AG08396 (cell line): ENCODE results near the gene GSTM3.
"Not testable (repeated sequence)": the region's sequence is repeated elsewhere in the genome, so short reads cannot be mapped to it uniquely, and the experiment has no call there.

Source experiments
- DNase-seq: peaks from one replicate; pipeline ENCODE4 v3.0.0; 2012; ENCODE audit warnings: low spot score, mixed read lengths

Gene GSTM3

DNA sequence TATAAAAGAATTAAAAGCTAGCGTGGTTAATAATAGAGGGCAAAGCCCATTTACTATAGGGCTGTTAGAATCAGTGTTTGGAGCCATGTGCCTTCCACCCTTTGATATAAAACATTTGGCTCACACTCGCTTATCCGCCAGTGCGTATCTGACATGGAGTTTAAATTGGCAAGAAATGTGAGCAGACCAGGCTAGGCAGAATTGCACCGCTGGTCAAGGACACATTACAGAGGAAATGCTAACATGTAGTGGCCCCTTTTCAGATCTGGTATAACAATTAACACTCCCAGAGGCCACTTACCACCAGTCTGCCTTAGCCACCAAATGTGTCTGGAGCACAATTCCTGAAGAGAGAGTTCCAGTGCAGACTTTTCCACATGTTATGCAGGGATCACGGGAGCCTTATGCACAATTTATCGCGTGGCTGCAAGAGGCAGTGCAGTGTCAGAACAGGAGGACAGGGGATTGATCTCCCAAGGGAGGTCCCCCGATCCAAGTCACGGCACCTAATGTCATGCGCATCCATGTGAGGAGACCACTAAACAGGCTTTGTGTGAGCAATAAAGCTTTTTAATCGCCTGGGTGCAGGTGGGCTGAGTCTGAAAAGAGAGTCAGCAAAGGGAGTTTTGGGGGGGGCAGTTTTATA, 14.0 kb downstream of the GSTM3 start:
- DNase-seq = no peak

DNA sequence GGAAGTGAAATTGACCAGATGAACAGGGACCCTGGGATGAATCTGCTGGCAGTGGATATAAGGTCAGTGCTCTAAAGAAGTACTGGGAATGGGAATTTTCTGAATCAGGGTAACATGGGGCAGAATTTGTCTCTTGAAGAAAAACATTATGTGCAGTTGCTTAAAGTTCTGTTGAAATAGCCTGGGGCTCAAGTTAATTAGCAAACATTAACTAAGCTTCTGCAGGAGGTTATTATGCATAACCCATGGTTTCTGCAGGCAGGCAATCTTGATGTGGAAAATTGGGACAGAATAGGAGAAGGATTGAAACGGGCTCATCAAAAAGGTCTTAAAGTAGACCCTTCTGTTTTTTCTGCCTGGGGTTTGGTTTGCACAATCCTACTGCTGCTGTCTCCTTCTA, 14.8 kb downstream of the GSTM3 start:
- DNase-seq = no peak

DNA sequence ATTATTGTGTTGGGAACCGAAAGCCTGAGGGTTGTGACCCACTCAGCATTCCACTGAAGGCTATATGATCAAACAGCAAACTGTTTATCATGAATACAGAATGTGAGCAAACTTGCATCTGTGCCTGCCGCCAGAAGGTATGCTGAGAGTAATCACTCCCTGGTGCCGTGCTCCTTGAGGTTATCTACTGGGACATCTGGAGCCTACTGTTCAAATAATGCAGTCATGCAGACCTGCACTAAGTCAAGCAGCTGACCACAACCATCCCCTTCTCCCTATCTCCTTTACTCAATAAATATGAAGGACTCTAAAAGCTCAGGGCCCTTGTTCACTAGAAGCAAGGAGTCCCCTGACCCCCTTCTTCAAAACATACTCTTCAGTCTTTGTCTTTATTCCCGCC, 15.3 kb downstream of the GSTM3 start:
- DNase-seq = no peak

DNA sequence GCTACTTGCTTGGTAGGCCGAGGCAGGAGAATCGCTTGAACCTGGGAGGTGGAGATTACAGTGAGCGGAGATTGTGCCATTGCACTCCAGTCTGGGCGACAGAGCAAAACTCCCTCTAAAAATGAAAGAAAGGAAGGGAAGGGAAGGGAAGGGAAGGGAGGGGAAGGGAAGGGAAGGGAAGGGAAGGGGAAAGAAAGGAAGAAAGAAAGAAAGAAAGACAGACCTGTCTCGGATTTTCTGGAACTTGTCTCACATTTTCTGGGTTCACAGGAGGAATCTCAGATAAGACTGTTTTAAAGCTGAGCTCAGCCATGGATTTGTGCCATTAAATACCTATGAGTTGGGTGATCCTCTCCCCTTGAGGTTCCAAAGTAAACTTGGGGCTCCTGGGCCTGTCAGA, 15.9 kb downstream of the GSTM3 start:
- no peak for DNase-seq

GRCh38 chr1:109722908-109723691, 17.7 kb downstream of the GSTM3 start:
- DNase-seq = peak; percentile 46

- no peak for DNase-seq
Observed at GRCh38 chr1:109721971-109722370, 18.9 kb downstream of the GSTM3 start.

DNA sequence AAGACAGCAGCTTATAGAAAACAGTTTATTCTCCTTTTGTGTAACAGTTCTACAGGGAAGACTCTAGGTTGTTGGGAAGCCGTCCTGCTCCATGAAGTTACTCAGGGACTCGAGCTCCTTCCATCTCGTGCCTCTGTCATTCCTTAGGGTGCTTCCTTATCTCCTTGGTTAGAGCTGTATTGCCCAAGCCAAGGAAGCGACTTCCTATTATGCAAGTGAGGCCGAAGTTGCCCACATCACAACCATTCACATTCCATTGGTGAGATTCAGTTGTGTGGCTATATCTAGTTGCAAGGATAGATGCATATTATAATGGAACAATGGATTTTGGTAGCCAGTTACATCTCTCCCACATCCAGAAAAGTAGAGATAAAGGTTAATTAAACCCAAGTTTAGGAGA, 19.8 kb downstream of the GSTM3 start:
- no peak for DNase-seq

- no peak for DNase-seq
Observed at GRCh38 chr1:109719337-109719837, 21.5 kb downstream of the GSTM3 start.

DNA sequence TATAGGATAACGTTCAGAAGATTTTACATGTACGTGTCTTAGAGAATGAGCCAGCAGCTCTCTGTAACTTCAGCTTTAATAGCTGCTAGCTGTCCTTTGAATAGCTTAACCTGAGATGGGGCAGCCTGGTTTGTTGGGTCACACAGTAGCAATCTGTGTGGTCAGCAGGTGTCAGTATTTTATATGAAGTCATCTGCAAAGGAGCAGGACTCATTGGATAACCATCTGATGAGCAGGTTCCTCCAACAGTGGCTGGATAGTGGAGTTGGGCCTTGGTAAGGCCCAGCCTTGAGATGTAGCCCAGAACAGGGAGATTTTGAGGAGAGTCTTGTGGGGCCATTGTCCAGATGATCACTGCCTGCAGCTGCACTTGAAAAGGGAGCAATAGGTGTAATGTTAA, 22.3 kb downstream of the GSTM3 start:
- DNase-seq = no peak

DNA sequence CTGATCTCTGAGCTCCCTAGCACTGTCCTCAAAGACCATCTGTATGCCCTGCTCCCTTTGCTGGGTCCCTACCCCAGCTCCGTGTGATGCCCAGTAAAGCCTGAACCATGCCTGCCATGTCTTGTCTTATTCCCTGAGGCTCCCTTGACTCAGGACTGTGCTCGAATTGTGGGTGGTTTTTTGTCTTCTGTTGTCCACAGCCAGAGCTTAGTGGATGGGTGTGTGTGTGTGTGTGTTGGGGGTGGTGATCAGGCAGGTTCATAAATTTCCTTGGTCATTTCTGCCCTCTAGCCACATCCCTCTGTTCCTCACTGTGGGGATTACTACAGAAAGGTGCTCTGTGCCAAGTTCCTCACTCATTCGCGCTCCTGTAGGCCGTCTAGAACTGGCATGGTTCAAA, 23.1 kb downstream of the GSTM3 start:
- DNase-seq = no peak

DNA sequence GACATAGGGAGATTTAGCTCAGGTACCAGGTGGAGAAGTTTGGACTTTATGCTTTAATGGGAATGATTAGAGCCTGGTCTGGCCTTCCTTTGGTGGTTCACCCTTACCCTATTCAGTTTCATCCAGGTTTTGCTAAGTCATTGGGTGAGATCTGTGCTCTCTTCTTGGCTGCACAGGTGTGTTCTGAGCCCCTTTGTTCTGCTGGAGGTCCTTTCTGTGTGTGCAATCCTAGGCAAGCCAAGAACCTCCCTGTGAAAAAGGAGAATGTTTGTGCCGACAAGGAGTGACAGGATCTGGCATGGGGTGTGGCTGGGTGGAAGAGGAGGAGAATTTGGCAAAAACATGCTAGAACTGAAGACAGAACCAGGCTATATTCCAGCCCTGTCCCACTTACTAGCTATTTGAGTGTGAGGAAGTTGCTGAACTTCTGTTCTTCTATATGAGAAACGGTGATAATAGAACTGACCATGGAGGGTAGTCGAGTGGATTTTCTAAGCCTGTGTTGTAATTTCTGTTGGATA, 24.2 kb downstream of the GSTM3 start:
- no peak for DNase-seq

GRCh38 chr1:109716121-109716520, 24.7 kb downstream of the GSTM3 start:
- no peak for DNase-seq

GRCh38 chr1:109714661-109715372, 26.0 kb downstream of the GSTM3 start:
- peak; percentile 0 for DNase-seq

- peak; percentile 0 for DNase-seq
Observed at GRCh38 chr1:109713636-109714035, 27.2 kb downstream of the GSTM3 start.

GRCh38 chr1:109712321-109712864, 28.4 kb downstream of the GSTM3 start:
- DNase-seq = peak; percentile 2

DNA sequence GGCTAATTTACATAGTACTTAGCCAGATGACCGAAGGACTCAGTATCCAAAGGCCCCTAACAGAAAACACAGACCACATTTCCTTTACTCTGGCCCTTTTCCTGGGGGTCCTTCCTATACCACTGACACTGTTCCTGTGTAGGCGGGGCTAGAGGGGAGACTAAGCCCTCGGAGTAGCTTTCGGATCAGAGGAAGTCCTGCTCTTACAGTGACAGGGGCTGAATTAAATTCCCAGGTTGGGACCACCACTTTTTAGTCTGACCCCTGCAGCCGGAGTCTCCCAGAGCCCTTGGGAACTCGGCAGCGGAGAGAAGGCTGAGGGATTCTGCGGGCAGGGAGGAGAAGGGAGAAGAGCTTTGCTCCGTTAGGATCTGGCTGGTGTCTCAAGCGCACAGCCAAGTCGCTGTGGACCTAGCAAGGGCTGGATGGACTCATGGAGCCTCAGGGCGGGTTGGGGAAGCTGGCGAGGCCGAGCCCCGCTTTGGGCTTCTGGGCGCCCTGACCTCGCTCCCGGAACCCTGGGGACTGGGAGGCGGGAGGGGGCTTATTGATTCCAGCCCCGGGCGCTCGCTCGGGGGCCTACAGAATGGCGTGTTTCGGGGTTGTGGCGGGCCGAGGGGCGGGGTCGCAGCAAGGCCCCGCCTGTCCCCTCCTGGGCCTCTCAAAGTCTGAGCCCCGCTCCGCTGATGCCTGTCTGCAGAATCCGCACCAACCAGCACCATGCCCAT, 29.1 kb downstream of the GSTM3 start, which contains the start of gene GSTM5:
TSS of gene GSTM5 (plus strand) at position 659 of the 728 bp plus-strand sequence. CDS start at position 721, 62 bp downstream.
- DNase-seq = peak; percentile 14

GRCh38 chr1:109709822-109710221, 31.0 kb downstream of the GSTM3 start:
- not testable (repeated sequence) for DNase-seq

- not testable (repeated sequence) for DNase-seq
Observed at GRCh38 chr1:109708949-109709348, 31.9 kb downstream of the GSTM3 start.

GRCh38 chr1:109705411-109705810, 35.4 kb downstream of the GSTM3 start:
- no peak for DNase-seq

DNA sequence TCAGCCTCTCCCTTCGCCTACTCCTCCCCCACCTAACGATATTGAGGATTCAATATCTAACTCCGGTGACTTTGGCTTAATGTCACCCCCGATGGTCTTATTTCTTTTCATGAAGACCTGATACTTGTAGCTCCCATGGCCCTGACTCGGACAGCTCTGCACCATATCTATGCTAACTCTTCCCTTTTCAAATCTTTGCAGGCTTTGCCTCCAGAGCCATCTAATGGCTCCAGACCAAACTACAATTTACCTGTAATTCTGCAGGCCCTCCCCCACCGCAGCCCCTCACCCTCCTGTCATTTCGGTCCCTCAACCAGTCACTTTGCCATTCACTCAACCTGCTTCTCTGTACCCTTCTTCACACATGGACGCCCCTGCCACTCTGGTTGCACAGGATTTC, 36.7 kb downstream of the GSTM3 start:
- DNase-seq = peak; percentile 0

DNA sequence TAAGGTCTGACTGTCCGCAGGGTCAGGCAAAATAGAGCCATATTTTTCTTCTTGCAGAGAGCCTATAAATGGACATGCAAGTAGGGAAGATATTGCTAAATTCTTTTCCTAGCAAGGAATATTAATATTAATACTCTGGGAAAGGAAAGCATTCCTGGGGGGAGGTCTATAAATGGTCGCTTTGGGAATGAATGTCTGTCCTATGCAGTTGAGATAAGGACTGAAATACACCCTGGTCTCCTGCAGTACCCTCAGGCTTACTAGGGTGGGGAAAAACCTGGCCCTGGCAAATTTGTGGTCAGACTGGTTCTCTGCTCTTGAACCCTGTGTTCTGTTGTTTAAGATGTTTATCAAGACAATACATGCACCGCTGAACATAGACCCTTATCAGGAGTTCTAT, 37.9 kb downstream of the GSTM3 start:
- not testable (repeated sequence) for DNase-seq
